Midbrain (tissue), 1 donor: Measurements from ENCODE around the gene PRR5.
"Not testable (repeated sequence)": the region's sequence is repeated elsewhere in the genome, so short reads cannot be mapped to it uniquely, and the experiment has no call there.

ENCODE experiments used
- DNase-seq: peaks from one replicate; lab custom pipeline; 2025; lab: John Stamatoyannopoulos, UW

PRR5 gene

GRCh38 chr22:44735518-44736428 is 33.8 kb downstream of the PRR5 start:
- DNase-seq: peak; percentile 43

- no peak for DNase-seq
These were observed 34.8 kb downstream of the PRR5 start for GRCh38 chr22:44736581-44737405.

DNA sequence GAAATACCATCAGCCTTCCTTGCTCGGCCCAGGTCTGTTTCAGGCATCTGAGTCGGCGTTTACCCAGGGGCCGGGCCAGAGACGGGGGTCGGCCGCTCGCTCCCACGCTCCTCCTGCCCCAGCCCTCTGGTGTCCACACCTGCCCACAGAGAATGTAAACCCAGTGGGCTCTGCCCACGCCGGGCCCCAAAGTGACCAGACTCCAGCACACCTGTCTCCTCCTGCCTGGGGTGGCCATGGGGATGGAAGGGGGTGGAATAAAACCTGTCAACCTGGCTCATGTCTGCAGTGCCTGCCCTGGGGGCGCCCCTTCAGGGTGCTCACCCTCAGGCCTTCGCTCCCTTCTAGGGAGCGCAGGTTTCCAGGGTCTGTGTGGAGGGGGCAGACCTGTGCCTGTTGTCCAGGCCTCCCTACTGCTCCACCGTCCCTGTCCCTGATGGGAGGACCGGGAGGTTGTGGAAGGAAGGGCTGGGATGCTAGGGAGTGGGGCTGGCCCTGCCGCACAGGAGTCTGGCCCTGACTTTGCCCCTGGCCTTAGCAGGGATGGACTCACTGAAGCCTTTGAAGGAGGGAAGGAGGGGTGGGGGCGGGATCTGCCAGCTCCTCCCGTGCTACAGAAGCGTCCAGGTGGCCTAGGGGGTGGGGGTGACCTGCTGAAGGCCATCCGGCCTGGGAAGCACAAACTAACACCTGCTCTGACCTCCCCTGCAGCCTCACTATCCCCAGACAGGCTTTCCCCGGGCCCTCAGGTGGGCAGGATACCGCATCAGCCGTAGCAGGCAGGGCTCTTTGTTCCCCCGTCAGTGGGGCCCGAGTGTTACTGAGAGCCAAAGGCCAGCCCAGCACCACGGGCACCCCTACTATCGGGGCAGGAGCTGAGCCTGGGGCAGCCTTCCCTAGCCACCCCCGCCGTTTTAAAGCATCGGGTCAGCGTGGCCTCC is 35.7 kb downstream of the PRR5 start:
- DNase-seq: no peak

DNA sequence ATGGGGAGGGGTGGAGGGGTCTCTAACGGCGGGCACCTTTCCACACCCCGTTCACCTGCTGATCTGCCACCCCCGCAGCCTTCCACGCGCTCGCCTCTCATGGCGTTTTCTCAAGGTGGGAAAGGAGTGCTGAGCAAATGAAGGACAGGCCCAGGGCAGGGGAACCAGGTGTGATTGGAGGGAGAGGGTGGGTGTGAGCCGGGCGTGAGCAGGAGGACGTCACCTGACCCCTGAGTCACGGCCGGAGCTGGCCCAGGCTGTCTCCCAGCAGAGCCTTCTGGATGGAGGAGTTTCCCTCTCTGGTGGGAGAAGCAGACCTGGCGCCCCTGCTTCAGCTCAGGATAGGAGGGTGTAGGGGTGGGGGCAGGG is 36.3 kb downstream of the PRR5 start:
- no peak for DNase-seq

DNA sequence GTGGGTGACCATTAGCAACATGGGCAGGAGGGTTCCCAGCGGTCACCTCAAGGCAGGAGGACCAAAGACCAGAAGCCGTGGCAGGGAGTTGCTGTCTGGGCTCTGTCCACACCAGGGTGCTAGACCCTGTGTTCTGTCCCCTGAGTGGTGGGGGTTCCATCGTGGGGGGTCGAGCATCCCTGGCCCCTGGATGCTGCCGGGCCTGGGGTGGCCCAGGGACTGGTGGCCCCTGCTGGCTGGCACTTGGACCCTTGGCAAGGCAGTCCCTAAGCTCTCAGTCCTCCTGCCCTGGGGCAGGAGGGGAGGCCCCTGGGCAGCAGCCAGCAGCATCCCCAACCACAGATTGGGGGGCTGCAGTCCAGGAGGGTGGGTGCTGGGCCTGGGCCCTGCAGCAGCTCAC is 37.0 kb downstream of the PRR5 start:
- DNase-seq: no peak

- not testable (repeated sequence) for DNase-seq
These were observed 37.7 kb downstream of the PRR5 start for GRCh38 chr22:44739666-44740065.

DNA sequence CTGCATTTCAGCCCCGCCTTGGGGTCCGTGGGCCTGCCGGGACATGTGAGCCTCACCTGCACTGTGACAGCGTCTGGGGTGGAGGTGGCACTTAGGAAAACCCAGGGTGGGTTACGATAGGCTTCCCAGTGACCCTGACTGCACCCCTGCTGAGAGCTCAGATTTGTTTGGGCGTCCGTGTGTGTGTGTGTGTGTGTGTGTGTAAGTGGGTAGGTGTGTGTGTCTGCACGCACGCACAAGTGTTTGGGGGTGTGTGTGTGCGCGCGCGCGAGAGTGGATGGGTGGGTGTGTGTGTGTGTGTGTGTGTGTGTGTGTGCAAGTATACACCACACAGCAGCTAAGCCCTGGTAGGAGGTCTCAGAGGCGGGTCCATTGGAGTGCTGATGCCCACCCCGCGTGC is 38.3 kb downstream of the PRR5 start:
- no peak for DNase-seq

- no peak for DNase-seq
These were observed 39.9 kb downstream of the PRR5 start for GRCh38 chr22:44741929-44742328.

GRCh38 chr22:44743247-44743646 is 41.2 kb downstream of the PRR5 start:
- DNase-seq: no peak

DNA sequence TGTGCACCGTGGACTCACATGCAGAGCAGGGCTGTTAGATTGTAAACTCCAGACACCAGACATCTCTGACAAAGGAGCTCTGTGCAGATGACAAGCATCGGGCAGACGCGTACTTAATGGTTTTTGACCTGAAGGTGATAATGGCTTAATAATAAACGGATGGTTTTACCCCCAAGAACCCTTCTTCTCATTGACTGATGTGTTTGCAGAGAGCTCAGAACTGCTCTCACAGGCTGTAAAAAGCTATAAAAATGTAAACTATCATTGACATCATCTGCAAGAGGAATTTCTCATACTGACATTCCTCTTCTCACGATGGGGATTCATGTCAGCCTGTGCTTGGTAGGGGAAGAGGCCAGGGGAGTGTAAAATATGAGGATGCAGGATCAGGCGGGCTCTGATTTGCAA is 41.8 kb downstream of the PRR5 start:
- DNase-seq: no peak

GRCh38 chr22:44745853-44746789 is 44.1 kb downstream of the PRR5 start:
- DNase-seq: no peak

DNA sequence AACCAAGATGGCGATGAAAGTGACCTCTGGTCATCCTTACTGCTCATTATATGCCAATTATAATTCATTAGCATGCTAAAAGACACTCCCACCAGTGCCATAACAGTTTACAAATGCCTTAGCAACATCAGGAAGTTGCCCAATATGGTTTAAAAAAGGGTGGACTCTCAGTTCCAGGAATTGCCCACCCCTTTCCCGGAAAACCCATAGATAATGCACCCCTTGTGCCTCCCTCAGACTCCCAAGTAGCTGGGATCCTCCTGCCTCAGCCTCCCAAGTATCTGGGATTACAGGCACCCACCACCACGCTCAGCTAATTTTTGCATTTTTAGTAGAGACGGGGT is 45.8 kb downstream of the PRR5 start:
- not testable (repeated sequence) for DNase-seq

- no peak for DNase-seq
These were observed 46.5 kb downstream of the PRR5 start for GRCh38 chr22:44748524-44748923.

DNA sequence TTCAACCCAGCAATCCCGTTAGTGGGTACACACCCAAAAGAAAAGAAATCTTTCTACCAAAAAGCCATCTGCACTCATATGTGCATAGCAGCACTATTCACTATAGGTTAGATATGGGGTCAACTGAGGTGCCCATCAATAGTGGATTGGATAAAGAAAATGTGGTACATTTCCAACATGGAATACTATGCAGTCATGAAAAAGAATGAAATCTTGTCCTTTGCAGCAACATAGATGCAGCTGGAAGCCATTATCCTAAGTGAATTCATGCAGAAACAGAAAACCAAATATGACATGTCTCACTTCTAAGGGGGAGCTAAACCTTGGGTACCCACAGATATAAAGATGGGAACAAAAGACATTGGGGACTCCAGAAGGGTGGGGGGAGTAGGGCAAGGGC is 48.5 kb downstream of the PRR5 start:
- no peak for DNase-seq

DNA sequence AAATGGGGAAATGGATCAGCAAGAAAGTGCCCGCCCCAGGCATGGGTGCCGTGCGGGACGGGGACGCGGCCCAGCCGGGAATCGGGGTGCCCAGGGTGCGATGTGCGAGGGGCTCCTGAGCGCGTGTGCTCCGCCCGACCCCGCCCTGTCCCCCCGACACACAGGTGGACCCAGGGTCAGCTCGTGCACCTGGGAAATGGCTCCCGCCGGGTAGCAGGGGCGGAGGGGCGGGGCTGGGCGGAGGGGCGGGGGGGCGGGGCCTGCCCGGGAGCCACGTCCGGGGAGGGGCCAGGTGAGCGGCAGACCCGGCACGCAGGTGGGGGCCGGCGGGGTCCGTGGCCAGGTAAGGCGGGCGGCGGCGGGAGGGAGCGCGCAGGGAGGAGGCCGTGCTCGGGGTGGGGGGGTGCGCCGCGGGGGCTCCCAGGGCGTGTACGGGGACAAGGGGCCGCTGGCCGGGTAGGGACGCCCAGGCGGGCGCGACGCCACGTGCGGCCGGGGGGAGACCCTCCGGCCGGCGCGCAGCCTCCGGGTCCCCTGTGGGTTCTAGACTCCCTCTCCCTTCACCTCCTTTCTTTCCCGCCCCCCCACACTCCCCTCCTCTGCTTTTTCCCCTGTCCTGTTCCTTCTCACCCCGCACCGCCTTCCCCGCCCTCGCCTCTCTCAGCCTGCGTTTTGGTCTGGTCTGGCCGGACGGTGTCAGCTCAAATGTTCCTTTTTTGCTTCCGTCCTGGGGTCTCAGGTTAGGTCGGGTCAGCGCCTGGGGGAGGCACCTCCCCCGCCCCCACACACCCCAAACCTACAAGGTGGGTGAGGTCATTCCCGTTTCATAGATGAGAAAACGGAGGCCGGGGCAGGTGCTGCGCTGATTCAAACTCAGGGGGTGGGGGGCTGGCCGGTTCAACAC is 50.5 kb downstream of the PRR5 start, which contains the start of gene ARHGAP8:
Gene ARHGAP8, plus strand, starts transcription at position 291 of the 904 bp plus-strand sequence. CDS start 33,953 bp downstream, outside the sequence.
- DNase-seq: no peak

DNA sequence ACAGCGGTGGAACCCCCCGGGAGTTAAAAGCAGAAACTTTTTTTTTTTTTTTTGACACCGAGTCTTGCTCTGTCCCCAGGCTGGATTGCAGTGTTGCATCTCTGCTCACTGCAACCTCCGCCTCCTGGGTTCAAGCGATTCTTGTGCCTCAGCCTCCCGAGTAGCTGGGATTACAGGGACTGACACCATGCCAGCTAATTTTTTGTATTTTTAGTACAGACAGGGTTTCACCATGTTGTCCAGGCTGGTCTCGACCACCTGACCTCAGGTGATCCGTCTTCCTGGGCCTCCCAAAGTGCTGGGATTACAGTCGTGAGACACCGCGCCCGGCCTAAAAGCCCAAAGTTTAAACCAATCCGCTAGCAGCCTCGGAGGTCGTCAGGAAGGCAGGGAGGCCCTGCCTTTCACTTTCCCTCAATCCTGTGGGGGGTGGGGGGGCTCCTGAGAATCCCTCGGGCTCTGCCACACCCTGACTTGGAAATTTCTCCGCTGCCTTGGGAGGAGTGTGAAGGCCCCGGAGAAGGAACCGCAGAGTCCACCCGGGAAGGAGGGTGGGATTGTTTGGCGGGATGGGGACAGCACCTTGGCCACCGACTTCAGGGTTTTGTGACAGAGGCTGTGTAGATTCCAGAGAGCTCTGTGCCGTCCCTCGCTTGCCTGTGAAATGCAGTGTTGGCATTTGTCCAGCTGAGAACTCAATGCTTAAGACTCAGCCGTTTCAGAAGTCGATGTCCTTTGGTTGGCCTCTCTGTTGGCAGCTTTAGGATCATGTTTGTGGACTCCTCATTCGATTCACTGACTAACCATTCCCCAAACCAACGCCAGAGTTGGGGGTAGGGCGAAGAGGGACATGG is 51.4 kb downstream of the PRR5 start:
- DNase-seq: no peak

DNA sequence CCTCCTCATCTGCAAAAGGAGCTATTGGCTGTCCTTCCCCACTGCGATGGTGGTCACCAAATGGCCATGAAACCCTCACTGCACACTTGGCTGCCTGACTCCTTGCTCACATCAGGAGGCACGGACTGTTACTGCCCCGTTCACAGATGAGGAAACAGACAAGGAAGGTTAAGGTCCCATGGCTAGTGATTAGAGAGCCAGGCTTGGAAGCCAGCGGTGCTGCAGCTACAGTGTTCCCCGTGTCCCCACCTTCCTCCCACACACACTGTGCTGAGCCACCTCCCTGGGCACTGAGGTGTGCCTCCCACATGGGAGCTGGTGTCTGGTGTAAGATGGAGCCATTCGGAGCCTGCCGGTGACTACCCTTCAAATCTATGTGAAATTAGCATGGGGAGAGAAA is 53.0 kb downstream of the PRR5 start:
- DNase-seq: no peak

- no peak for DNase-seq
These were observed 53.4 kb downstream of the PRR5 start for GRCh38 chr22:44755417-44755816.

DNA sequence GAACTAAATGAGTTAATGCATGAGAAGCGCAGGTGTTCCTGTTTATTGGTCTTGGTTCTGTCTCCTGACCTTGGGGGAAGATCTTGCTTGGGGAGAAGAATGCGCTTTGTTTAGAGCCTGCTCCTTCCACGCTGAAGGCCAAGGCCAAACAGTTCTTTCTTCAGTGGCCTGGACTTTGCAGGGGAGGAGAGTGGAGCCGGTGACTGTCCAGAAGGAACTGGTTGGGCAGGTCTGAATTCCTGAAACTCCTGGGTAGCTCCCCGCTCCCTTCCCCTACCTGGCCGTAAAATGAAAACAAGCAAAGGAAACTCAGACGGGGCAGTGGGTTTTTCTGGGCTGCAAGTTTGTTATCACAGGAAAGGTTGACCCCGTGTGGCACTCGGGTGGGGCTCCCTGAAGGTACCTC is 54.0 kb downstream of the PRR5 start:
- no peak for DNase-seq
